COLO668 (cell line): ENCODE data around the gene FADS1.

Experiments used
- DNase-seq: peaks from one replicate; lab custom pipeline; 2025; ENCODE audit not compliant: unreplicated experiment; lab: John Stamatoyannopoulos, UW

Gene FADS1

GRCh38 chr11:61778357-61778886 is 38.4 kb downstream of the FADS1 start:
- no peak for DNase-seq

- no peak for DNase-seq
These were observed 39.3 kb downstream of the FADS1 start for GRCh38 chr11:61777234-61778090.

GRCh38 chr11:61776561-61777075 is 40.2 kb downstream of the FADS1 start:
- peak; percentile 60 for DNase-seq

GRCh38 chr11:61775606-61776554 is 40.9 kb downstream of the FADS1 start:
- DNase-seq: no peak

GRCh38 chr11:61775106-61775505 is 41.7 kb downstream of the FADS1 start:
- DNase-seq: no peak

- DNase-seq: no peak
These were observed 42.4 kb downstream of the FADS1 start for GRCh38 chr11:61774411-61774810.

- DNase-seq: no peak
These were observed 43.0 kb downstream of the FADS1 start for GRCh38 chr11:61773809-61774208.

GRCh38 chr11:61773356-61773755 is 43.4 kb downstream of the FADS1 start:
- no peak for DNase-seq

GRCh38 chr11:61771985-61772455 is 44.8 kb downstream of the FADS1 start:
- DNase-seq: no peak

GRCh38 chr11:61771195-61771894 is 45.5 kb downstream of the FADS1 start:
- no peak for DNase-seq

- DNase-seq: no peak
These were observed 46.7 kb downstream of the FADS1 start for GRCh38 chr11:61769946-61770683.

- DNase-seq: no peak
These were observed 47.5 kb downstream of the FADS1 start for GRCh38 chr11:61769169-61769920.

GRCh38 chr11:61768376-61769076 is 48.3 kb downstream of the FADS1 start:
- DNase-seq: no peak

GRCh38 chr11:61766353-61766841 is 50.4 kb downstream of the FADS1 start:
- DNase-seq: peak; percentile 57

GRCh38 chr11:61765550-61766253 is 51.1 kb downstream of the FADS1 start:
- no peak for DNase-seq

GRCh38 chr11:61764606-61765260 is 52.1 kb downstream of the FADS1 start:
- no peak for DNase-seq

GRCh38 chr11:61763930-61764605 is 52.7 kb downstream of the FADS1 start:
- DNase-seq: no peak
